Measurements from ENCODE around the gene NALCN.
A peak's percentile ranks its signal among the peaks of the same experiment; 100 is the strongest.

Gene NALCN

DNA sequence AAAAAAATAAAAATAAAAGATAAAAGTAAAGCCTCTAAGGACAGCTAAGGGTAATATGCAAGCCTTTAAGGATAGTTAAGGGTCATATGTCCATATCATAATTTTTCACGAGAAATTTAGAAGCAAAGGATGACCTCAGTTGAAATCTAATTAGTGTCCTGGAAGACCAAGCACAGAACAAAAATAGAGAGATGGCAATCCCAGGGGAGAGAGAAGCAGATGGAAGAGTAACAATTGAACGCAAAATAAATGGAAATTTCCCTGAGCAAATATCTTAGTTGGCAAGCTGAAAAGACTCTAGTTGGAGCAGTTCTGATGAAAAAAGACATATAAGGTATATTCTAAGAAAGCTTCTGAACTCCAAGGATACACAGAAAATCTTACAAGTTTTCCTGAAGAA is 275.4 kb downstream of the NALCN start:
- TF ChIP-seq, protein P1, sequence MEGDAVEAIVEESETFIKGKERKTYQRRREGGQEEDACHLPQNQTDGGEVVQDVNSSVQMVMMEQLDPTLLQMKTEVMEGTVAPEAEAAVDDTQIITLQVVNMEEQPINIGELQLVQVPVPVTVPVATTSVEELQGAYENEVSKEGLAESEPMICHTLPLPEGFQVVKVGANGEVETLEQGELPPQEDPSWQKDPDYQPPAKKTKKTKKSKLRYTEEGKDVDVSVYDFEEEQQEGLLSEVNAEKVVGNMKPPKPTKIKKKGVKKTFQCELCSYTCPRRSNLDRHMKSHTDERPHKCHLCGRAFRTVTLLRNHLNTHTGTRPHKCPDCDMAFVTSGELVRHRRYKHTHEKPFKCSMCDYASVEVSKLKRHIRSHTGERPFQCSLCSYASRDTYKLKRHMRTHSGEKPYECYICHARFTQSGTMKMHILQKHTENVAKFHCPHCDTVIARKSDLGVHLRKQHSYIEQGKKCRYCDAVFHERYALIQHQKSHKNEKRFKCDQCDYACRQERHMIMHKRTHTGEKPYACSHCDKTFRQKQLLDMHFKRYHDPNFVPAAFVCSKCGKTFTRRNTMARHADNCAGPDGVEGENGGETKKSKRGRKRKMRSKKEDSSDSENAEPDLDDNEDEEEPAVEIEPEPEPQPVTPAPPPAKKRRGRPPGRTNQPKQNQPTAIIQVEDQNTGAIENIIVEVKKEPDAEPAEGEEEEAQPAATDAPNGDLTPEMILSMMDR (IDR thresholded peaks at IDR 0.05; ENCODE audit: low read length, missing control alignments), result no peak
- DNase-seq (ENCODE audit: low read depth), result no peak

DNA sequence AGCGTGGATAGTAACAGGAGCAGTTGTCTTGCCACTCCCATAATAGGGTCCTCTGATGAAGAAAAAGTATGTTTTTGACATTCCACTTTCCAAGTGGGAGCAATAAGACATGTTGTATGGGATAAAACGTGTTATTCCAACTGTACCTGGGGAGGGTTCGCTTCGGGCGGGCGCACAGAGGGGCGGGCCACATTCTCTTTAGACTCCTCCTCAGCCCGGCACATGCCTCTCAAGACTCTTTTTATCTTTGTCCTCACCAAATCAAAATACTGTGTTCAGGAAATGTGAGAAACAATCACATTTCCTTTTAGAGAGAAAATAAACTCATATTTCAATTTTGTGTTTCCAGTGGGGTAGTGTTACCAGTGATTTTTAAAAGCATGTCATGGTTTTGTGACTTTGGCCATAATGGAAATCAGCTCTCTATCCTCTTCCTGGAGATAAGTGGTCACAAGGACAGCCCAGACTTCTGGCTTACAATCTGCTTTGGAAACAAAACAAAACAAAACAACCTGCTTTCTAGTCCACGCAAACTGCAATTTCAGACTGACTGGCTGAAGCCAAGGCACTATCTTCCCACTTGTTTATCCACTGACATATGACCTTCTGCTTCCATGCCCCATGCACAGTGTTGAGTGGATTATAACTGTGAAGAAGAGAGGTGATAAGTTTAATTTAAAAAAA is 276.1 kb downstream of the NALCN start:
- H3K4me3 ChIP-seq (replicated peaks; ENCODE audit: low read depth, low read length), result no peak overlapping the region
- DNase-seq (ENCODE audit: low read depth), result no peak
- TF ChIP-seq, protein P1 (IDR thresholded peaks at IDR 0.05; ENCODE audit: low read length, missing control alignments), result no peak

More for the DNA sequence above, 275.4 kb downstream of the NALCN start:
- H3K4me3 ChIP-seq (replicated peaks; ENCODE audit: low read depth, low read length), result no peak overlapping the region

DNA sequence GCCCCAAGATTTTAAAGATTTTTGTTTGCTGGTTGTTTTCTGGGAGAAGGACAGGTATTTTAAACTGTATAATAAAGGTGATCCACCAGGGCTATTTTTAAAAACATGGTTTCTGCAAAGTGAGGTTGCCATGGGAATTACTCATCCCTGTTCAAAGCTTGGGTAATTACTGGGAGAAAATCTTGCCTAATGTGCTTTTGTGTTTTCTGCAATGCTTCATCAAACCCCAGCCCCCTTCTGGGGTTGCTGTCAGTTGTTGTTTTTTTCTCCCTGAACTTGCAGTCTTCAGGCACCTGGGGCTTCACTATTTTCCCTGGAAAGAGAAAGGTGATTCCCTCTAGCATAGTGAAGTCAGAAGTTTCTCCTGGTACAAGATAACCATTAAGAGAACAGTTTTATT is 277.2 kb downstream of the NALCN start:
- TF ChIP-seq, protein P1 (IDR thresholded peaks at IDR 0.05; ENCODE audit: low read length, missing control alignments), result no peak
- H3K4me3 ChIP-seq (replicated peaks; ENCODE audit: low read depth, low read length), result no peak overlapping the region
- DNase-seq (ENCODE audit: low read depth), result no peak

DNA sequence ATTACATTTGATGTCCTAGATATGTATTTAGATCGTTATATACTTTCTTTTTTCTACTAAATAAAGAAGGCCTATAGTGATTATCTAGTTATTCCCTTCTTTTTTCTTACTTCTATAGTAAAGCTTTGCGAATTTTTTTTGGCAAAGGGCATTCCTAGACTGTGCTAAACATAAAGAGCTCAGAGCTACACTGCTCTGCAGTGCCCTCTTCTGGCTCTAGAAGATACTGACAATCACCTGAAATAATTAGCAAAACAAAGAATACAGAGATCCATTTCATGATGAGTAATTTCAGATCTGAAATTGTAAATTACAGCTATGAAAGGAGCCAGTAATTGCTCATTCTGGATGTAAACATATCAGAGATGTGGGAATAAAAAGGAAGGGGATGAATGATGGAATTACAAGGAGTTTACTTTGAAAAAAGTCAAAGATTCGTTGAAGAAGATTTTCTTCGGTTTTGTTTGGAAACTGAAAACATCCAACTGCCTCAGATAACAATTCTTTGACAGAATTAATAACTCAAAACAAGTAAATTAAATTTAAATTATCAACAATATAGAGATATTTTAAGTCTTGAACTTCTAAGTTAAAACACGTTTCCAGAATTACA is 288.5 kb downstream of the NALCN start:
- H3K4me3 ChIP-seq (replicated peaks; ENCODE audit: low read depth, low read length), result no peak overlapping the region
- DNase-seq (ENCODE audit: low read depth), result peak; percentile 67
- TF ChIP-seq, protein P1 (IDR thresholded peaks at IDR 0.05; ENCODE audit: low read length, missing control alignments), result peak; percentile 86

DNA sequence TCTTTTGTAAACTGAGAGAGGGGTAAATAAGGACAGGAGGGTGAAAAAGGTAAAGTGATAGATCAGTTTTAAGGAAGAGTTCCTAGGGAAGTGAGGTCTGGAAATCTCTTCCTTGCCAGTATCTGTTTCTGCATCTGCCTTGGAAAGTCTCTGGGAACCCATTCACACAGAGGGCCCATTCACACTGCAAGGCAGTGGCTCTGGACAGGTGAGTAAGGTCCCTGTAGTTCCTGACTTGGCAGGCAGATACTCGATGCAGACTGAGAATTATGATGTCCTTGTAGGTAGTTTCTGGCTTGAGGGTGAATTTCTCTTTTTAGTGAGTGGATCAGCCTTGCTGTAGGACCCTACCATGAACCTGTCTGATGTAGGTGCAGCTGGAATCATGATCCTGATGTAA is 293.3 kb downstream of the NALCN start:
- H3K4me3 ChIP-seq (replicated peaks; ENCODE audit: low read depth, low read length), result no peak overlapping the region
- no peak for DNase-seq (ENCODE audit: low read depth)
- TF ChIP-seq, protein P1 (IDR thresholded peaks at IDR 0.05; ENCODE audit: low read length, missing control alignments), result no peak

DNA sequence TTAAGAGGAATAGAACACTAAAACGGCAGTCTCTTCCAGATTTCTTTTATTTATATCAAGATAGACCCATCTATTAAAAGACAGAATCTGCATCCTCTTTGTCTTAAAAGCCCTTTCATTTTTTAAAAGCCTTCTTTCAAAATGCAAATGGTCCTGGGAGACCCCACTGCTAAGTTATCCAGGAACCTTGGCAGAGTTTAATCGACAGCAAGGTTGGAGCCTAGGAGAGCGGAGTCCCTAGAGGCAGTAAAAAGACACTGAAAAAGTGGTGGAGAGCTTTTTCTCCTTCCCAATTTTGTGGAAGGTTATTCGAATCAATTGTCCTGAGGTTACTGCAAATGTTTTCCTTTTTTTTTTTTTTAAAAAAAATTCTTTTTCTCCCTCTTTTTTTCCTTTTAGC is 294.7 kb downstream of the NALCN start:
- DNase-seq (ENCODE audit: low read depth), result no peak
- no peak overlapping the region for H3K4me3 ChIP-seq (replicated peaks; ENCODE audit: low read depth, low read length)

More for the DNA sequence above, 294.7 kb downstream of the NALCN start:
- TF ChIP-seq, protein P1 (IDR thresholded peaks at IDR 0.05; ENCODE audit: low read length, missing control alignments), result no peak

All from fibroblast of pulmonary artery (primary cell).